SK-N-SH (cell line): Measurements from ENCODE around the gene APC2. TPM values are rescaled to one million over a fixed set of nuclear protein-coding genes. Genes with fewer than 3 reads are reported as not detected.

Experiments used
- CTCF ChIA-PET: fragments of 300-600, 350-600 bp; formaldehyde crosslinking; extraction: SDS; loops from one replicate; lab custom pipeline; 2021; lab: Yijun Ruan, JAX
- POLR2A ChIA-PET: fragments of 350-600 bp; sonication (Branson Sonifier 250); formaldehyde crosslinking; extraction: SDS; loops from one replicate; lab custom pipeline; 2020; ENCODE audit warnings: antibody characterized with exemption, inconsistent platforms; lab: Yijun Ruan, JAX
- DNase-seq: peaks from one replicate; pipeline ENCODE4 v3.0.0; 2012
- H2AFZ ChIP-seq: fragments of 200-600 bp; sonication (generic); 2 replicates; pipeline ENCODE4 v1.8.1; 2016; ENCODE audit warnings: antibody characterized with exemption, mild to moderate bottlenecking, low read depth
- H3F3A ChIP-seq: fragments of 200-600 bp; sonication (generic); replicated peaks from 2 replicates; pipeline ENCODE3; 2016; ENCODE audit warnings: antibody characterized with exemption, mild to moderate bottlenecking; ENCODE audit not compliant: insufficient read depth
- H3K27ac ChIP-seq, 2 experiments: fragments of 200-500 bp in 1 of 2; fragments of 200-600 bp in 1 of 2; sonication (Bioruptor generic) in 1 of 2; sonication (generic), shearing (Covaris generic) in 1 of 2; 2 replicates each; pipeline versions ENCODE4 v1.5.1 to v1.6.1; 2014 to 2016; ENCODE audit warnings: low read depth in 2 of 2, inconsistent platforms in 1 of 2, low read length in 1 of 2, mild to moderate bottlenecking in 1 of 2, mixed read lengths in 1 of 2
- H3K27me3 ChIP-seq: fragments of 200-600 bp; sonication (generic), shearing (Covaris generic); 2 replicates; pipeline ENCODE4 v1.6.1; 2016; ENCODE audit warnings: mixed run types; ENCODE audit not compliant: insufficient read depth
- H3K36me3 ChIP-seq, 2 experiments: fragments of 200-500 bp in 1 of 2; fragments of 200-600 bp in 1 of 2; sonication (Bioruptor generic) in 1 of 2; sonication (generic) in 1 of 2; replicated peaks in 1 of 2; 2 replicates each; pipeline versions ENCODE3 to v1.5.1; 2014 to 2016; ENCODE audit warnings: low read length in 1 of 2, mild to moderate bottlenecking in 1 of 2; ENCODE audit not compliant: insufficient read depth in 2 of 2, control insufficient read depth in 1 of 2
- H3K4me1 ChIP-seq, 2 experiments: fragments of 200-500 bp in 1 of 2; fragments of 200-600 bp in 1 of 2; sonication (Bioruptor generic) in 1 of 2; sonication (generic), shearing (Covaris generic) in 1 of 2; 2 replicates each; pipeline versions ENCODE4 v1.5.1 to v1.6.1; 2014 to 2016; ENCODE audit warnings: low read depth in 1 of 2, low read length in 1 of 2, mixed run types in 1 of 2; ENCODE audit not compliant: insufficient read depth in 2 of 2, control insufficient read depth in 1 of 2
- H3K4me2 ChIP-seq: fragments of 200-600 bp; sonication (generic), shearing (Covaris generic); 2 replicates; pipeline ENCODE4 v1.6.1; 2017; ENCODE audit warnings: mixed run types
- H3K4me3 ChIP-seq, 2 experiments: fragments of 200-500 bp in 1 of 2; fragments of 200-600 bp in 1 of 2; sonication (Bioruptor generic) in 1 of 2; sonication (generic), shearing (Covaris generic) in 1 of 2; 2 replicates each; pipeline versions ENCODE4 v1.5.1 to v1.8.1; 2014 to 2016; ENCODE audit warnings: low read depth in 2 of 2, inconsistent platforms in 1 of 2, low read length in 1 of 2, mild to moderate bottlenecking in 1 of 2, mixed read lengths in 1 of 2, moderate library complexity in 1 of 2
- H3K79me2 ChIP-seq: fragments of 200-600 bp; sonication (generic); 2 replicates; pipeline ENCODE4 v1.8.1; 2017; ENCODE audit warnings: mild to moderate bottlenecking; ENCODE audit not compliant: insufficient read depth
- H3K9ac ChIP-seq: fragments of 200-600 bp; sonication (generic); 2 replicates; pipeline ENCODE4 v1.6.1; 2017; ENCODE audit warnings: mixed run types
- H3K9me2 ChIP-seq: fragments of 200-600 bp; sonication (generic); 2 replicates; pipeline ENCODE4 v1.6.1; 2017; ENCODE audit warnings: mixed run types
- H3K9me3 ChIP-seq: fragments of 200-600 bp; sonication (generic); 2 replicates; pipeline ENCODE4 v1.6.1; 2017; ENCODE audit warnings: mixed run types, mild to moderate bottlenecking, moderate library complexity
- H4K20me1 ChIP-seq: fragments of 200-600 bp; sonication (generic); 2 replicates; pipeline ENCODE4 v1.6.1; 2017; ENCODE audit warnings: mild to moderate bottlenecking, mixed run types; ENCODE audit not compliant: insufficient read depth
- CHD2 ChIP-seq: fragments of 150-350 bp; IDR thresholded peaks from 2 replicates; pipeline ENCODE4 v1.6.1; 2018; ENCODE audit warnings: low read length; ENCODE audit not compliant: partially characterized antibody
- EP300 ChIP-seq, 2 experiments: IDR thresholded peaks; 2 replicates each; pipeline versions ENCODE4 v1.4.0 to v1.6.1; 2012; ENCODE audit warnings: borderline replicate concordance in 1 of 2, low read depth in 1 of 2, low read length in 1 of 2
- EZH2phosphoT487 ChIP-seq: fragments of 200-600 bp; sonication (generic); IDR thresholded peaks from 2 replicates; pipeline ENCODE4 v1.6.1; 2017; ENCODE audit warnings: low read depth, mixed run types, mild to moderate bottlenecking, antibody characterized with exemption, moderate library complexity, borderline replicate concordance
- FOXM1 ChIP-seq: IDR thresholded peaks from 2 replicates; pipeline ENCODE4 v1.4.0; 2012; ENCODE audit warnings: low read depth, mild to moderate bottlenecking
- GABPA ChIP-seq: IDR thresholded peaks from 2 replicates; pipeline ENCODE4 v1.4.0; 2012; ENCODE audit warnings: low read depth, mild to moderate bottlenecking
- MEF2A ChIP-seq: IDR thresholded peaks from 2 replicates; pipeline ENCODE4 v1.4.0; 2012; ENCODE audit warnings: low read depth, borderline replicate concordance
- MXI1 ChIP-seq: IDR thresholded peaks from 2 replicates; pipeline ENCODE4 v1.6.1; 2012; ENCODE audit warnings: mild to moderate bottlenecking, low read depth, low read length, improper control_type of control experiment
- NFIC ChIP-seq: IDR thresholded peaks from 2 replicates; pipeline ENCODE4 v1.4.0; 2012; ENCODE audit warnings: borderline replicate concordance
- NRF1 ChIP-seq: IDR thresholded peaks from 2 replicates; pipeline ENCODE4 v1.6.1; 2012; ENCODE audit warnings: low read depth, mild to moderate bottlenecking, low read length
- POLR2AphosphoS5 ChIP-seq: IDR thresholded peaks from 2 replicates; pipeline ENCODE4 v1.6.1; 2012; ENCODE audit warnings: low read depth, low read length
- RAD21 ChIP-seq: IDR thresholded peaks from 2 replicates; pipeline ENCODE4 v1.6.1; 2012; ENCODE audit warnings: mild to moderate bottlenecking, low read length
- RCOR1 ChIP-seq: fragments of 150-350 bp; IDR thresholded peaks from 2 replicates; pipeline ENCODE4 v1.6.1; 2017; ENCODE audit warnings: antibody characterized with exemption, low read length
- YY1 ChIP-seq: IDR thresholded peaks from 2 replicates; pipeline ENCODE4 v1.4.0; 2012; ENCODE audit warnings: low read depth, mild to moderate bottlenecking
- WGBS: methylation state at CpG from one replicate; pipeline ENCODE4 v1.1.6; 2017; ENCODE audit warnings: low lambda C conversion rate; 5-methylcytosine and 5-hydroxymethylcytosine counted together
- polyA plus RNA-seq, 3 experiments: library from polyadenylated mRNA; depleted of rRNA; stranded (reverse); fragments of >200 nt; gene quantifications; 2 replicates each; pipeline ENCODE4 v1.2.3, GENCODE V29; 2012
- TF ChIP-seq, protein P1 (sequence below): IDR thresholded peaks from 2 replicates; pipeline ENCODE4; 2012
- TF ChIP-seq, protein P2 (sequence below): IDR thresholded peaks from 2 replicates; pipeline ENCODE4 v1.4.0; 2012; ENCODE audit warnings: low read depth, borderline replicate concordance
- TF ChIP-seq, protein P3 (sequence below): fragments of 150-350 bp; IDR thresholded peaks from 2 replicates; pipeline ENCODE4 v1.6.1; 2017; ENCODE audit warnings: antibody characterized with exemption, low read length, low read depth, borderline replicate concordance

APC2 gene
- polyA plus RNA-seq, 1 of the 3 experiments (the other 2 are of a cell fraction): 1.3 TPM

DNA sequence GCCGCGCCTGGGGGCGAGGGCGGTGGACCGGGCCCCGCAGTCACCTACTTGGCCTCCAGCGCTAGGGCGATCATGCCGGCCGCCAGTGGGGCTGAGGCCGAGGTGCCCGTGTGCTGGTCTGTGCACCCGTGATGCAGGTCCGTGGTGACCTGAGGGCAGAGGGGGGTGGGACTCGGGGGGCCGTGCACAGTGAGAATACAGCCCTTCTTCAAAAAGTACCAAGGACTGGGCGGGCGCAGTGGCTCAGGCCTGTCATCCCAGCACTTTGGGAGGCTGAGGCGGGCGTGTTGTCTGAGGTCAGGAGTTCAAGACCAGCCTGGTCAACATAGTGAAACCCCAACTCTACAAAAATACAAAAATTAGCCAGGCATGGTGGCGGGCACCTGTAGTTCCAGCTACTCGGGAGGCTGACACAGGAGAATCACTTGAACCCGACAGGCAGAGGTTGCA lies 34.1 kb downstream of the APC2 start (continued):
- TF ChIP-seq, protein P1, sequence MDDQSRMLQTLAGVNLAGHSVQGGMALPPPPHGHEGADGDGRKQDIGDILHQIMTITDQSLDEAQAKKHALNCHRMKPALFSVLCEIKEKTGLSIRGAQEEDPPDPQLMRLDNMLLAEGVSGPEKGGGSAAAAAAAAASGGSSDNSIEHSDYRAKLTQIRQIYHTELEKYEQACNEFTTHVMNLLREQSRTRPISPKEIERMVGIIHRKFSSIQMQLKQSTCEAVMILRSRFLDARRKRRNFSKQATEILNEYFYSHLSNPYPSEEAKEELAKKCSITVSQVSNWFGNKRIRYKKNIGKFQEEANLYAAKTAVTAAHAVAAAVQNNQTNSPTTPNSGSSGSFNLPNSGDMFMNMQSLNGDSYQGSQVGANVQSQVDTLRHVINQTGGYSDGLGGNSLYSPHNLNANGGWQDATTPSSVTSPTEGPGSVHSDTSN: no peak
- no peak for TF ChIP-seq MXI1
- no peak for TF ChIP-seq RCOR1

DNA sequence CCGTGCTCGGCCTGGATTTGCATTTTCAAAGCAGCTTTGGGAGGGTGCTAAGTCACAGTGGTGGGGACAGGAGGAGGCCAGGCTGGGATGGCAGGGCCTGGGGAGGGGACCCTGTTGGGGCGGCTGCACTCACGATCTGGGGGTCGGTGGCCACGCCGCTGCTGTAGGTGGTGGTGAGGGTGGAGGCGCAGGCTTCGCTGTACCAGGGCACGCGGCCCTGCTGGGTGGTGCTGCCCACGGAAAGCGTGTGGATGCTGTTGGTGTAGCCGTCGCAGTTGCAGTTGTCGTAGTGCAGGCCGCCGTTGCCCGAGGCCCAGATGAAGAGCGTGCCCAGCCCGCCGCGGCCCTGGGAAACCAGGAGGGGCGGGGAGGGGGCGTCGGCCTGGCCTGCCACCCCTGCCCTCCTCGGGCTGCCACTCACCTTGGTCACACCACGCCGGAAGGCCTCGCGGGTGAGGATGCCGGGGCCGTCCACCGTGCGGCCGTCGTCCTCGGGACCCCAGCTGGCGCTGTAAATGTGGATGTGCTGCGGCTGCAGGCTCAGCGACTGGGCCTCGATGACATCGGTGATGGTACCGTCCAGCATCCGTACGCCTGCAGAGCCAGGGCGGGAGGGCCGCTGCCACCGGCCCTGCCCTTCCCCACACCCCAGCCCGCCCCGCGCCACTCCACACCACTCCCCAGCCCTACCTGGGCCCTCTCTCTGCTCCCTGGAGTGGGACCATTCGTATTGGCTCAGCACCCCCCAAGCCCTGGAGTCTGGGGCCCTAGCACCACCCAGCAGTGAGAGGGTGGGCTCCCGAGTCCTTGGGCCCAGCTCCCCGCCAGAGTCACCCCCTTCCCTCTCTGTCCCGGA lies 37.0 kb downstream of the APC2 start:
- H3K27ac ChIP-seq: no peak overlapping the region
- no peaks in the 10 kb centered on the region for H4K20me1 ChIP-seq
- H3K4me1 ChIP-seq: peaks cover 5 to 15% of the 10 kb centered on the region in 2 experiments; a peak in 2 of 4 replicates
- H3K9me2 ChIP-seq: no peaks in the 10 kb centered on the region
- H3F3A ChIP-seq: no peaks in the 10 kb centered on the region
- H2AFZ ChIP-seq: no peak overlapping the region
- no peak overlapping the region for H3K4me2 ChIP-seq
- H3K4me3 ChIP-seq: no peak overlapping the region
- H3K79me2 ChIP-seq: no peaks in the 10 kb centered on the region
- H3K9ac ChIP-seq: no peak overlapping the region
- H3K9me3 ChIP-seq: no peaks in the 10 kb centered on the region
- ChIA-PET POLR2A (no interaction called here), CTCF (no interaction called here)
- H3K27me3 ChIP-seq: no peaks in the 10 kb centered on the region
- 93% methylated on average over 42 of the region's 56 CpGs for WGBS
- no peak for DNase-seq
- TF ChIP-seq, protein P2, sequence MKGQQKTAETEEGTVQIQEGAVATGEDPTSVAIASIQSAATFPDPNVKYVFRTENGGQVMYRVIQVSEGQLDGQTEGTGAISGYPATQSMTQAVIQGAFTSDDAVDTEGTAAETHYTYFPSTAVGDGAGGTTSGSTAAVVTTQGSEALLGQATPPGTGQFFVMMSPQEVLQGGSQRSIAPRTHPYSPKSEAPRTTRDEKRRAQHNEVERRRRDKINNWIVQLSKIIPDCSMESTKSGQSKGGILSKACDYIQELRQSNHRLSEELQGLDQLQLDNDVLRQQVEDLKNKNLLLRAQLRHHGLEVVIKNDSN: no peak
- TF ChIP-seq NRF1 (no peak), POLR2AphosphoS5 (no peak), RAD21 (no peak), NFIC (no peak), MXI1 (no peak), GABPA (no peak), MEF2A (no peak), FOXM1 (no peak), YY1 (no peak), EP300 (IDR thresholded peaks at IDR 0.05; ENCODE audit: borderline replicate concordance in 1 of 2, low read depth in 1 of 2, low read length in 1 of 2) (no peak), EZH2phosphoT487 (no peak), CHD2 (no peak)
- TF ChIP-seq, protein P3, sequence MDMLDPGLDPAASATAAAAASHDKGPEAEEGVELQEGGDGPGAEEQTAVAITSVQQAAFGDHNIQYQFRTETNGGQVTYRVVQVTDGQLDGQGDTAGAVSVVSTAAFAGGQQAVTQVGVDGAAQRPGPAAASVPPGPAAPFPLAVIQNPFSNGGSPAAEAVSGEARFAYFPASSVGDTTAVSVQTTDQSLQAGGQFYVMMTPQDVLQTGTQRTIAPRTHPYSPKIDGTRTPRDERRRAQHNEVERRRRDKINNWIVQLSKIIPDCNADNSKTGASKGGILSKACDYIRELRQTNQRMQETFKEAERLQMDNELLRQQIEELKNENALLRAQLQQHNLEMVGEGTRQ: no peak
- no peaks in the 10 kb centered on the region for H3K36me3 ChIP-seq
